ENCODE measurements around the gene UACA. TPM values are rescaled to one million over a fixed set of nuclear protein-coding genes. Genes with fewer than 3 reads are reported as not detected.
"Not testable (repeated sequence)": the region's sequence is repeated elsewhere in the genome, so short reads cannot be mapped to it uniquely, and the experiment has no call there.

The UACA gene, protein sequence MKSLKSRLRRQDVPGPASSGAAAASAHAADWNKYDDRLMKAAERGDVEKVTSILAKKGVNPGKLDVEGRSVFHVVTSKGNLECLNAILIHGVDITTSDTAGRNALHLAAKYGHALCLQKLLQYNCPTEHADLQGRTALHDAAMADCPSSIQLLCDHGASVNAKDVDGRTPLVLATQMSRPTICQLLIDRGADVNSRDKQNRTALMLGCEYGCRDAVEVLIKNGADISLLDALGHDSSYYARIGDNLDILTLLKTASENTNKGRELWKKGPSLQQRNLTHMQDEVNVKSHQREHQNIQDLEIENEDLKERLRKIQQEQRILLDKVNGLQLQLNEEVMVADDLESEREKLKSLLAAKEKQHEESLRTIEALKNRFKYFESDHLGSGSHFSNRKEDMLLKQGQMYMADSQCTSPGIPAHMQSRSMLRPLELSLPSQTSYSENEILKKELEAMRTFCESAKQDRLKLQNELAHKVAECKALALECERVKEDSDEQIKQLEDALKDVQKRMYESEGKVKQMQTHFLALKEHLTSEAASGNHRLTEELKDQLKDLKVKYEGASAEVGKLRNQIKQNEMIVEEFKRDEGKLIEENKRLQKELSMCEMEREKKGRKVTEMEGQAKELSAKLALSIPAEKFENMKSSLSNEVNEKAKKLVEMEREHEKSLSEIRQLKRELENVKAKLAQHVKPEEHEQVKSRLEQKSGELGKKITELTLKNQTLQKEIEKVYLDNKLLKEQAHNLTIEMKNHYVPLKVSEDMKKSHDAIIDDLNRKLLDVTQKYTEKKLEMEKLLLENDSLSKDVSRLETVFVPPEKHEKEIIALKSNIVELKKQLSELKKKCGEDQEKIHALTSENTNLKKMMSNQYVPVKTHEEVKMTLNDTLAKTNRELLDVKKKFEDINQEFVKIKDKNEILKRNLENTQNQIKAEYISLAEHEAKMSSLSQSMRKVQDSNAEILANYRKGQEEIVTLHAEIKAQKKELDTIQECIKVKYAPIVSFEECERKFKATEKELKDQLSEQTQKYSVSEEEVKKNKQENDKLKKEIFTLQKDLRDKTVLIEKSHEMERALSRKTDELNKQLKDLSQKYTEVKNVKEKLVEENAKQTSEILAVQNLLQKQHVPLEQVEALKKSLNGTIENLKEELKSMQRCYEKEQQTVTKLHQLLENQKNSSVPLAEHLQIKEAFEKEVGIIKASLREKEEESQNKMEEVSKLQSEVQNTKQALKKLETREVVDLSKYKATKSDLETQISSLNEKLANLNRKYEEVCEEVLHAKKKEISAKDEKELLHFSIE (N-terminal part only)
- total RNA-seq (11.0 TPM), polyA plus RNA-seq (23.8 TPM)
- long read RNA-seq, donor 1, result 0 reads
- long read RNA-seq, donor 2, result 0 reads
- long read RNA-seq, donor 3, partial matches to known transcripts, result 0 of 1 reads
- long read RNA-seq, donor 3, other reads (novel, unspliced or antisense), result 0 of 1 reads
- long read RNA-seq, donor 4, result 0 reads
- long read RNA-seq, donor 5, partial matches to known transcripts, result 6 of 10 reads
- long read RNA-seq, donor 5, other reads (novel, unspliced or antisense), result 0 of 10 reads
- long read RNA-seq, donor 6, result 0 reads
- long read RNA-seq, donor 7, partial matches to known transcripts, result 0 of 2 reads
- long read RNA-seq, donor 7, other reads (novel, unspliced or antisense), result 0 of 2 reads
- long read RNA-seq, donor 8, result 0 reads
- long read RNA-seq, donor 9, partial matches to known transcripts, result 0 of 1 reads
- long read RNA-seq, donor 9, other reads (novel, unspliced or antisense), result 0 of 1 reads
- long read RNA-seq, donor 10, partial matches to known transcripts, result 0 of 4 reads
- long read RNA-seq, donor 10, other reads (novel, unspliced or antisense), result 0 of 4 reads

DNA sequence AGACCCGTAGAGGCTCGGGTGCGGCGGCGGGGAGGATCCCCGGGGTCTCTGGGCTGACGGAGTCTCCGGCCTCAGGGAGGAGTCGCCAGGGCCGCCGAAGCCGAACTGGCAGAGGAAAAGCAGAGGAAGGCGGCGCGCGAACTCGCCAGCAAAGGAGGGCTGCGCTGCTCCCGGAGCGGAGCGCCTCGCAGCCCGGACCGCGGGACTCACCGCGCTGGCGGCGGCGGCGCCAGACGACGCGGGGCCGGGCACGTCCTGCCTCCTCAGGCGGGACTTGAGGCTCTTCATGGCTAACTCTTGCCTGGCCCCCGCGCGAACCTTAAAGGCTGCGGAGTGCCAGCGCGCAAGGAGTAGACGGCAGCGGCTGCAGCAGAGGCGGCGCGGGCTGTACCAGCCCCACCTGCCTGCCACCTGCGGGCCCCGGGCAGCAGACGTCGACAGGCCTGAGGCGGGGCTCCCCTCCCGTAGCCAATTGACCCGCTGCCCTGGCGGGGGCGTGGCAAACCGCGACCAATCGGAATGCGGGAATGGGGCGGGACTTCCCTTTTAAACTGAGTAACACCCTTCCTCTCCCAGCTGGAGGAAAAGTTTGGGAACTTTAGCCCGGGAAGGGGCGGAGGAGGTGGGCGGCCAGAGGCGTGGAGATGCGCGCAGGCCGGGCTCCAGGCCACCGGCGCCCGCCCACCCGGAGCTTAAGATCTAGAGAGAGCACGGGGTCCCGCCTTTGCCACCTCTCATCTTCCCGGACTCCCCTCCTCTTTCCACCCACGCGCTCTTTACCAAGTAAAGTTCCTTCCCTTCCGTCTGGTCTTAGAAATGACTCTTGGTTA lies at the start of gene UACA:
Gene UACA, minus strand, starts transcription at position 439 of the 830 bp plus-strand sequence. Its CDS starts 151 bp downstream, at position 288.
- Histone ChIP-seq H3K4me3 (ENCODE audit: low read length in 2 of 2) (peak within 1 kb of the TSS; percentile 41 to 48), H3K27me3 (ENCODE audit: control insufficient read depth in 2 of 2, insufficient read depth in 1 of 2, low read length in 1 of 2) (peaks cover 26 to 56% of the 10 kb centered on the region in 2 donors), H3K27ac (ENCODE audit: low read depth in 1 of 2, low read length in 1 of 2) (peak within 1 kb of the TSS; percentile 34 to 78), H3K4me1 (ENCODE audit: control insufficient read depth in 2 of 2, insufficient read depth in 2 of 2, low read length in 2 of 2) (peaks cover 3 to 8% of the 10 kb centered on the region in 2 donors), H3K9me3 (ENCODE audit: control insufficient read depth in 2 of 2, insufficient read depth in 1 of 2, low read length in 1 of 2) (no peaks in the 10 kb centered on the region), H3K36me3 (ENCODE audit: control insufficient read depth in 2 of 2, insufficient read depth in 2 of 2, low read length in 1 of 2) (no peaks in the 10 kb centered on the region)
- DNase-seq (ENCODE audit: low read depth in 6 of 9, low spot score in 9 of 9), result peak; percentile 24 to 80 (median 51)
- 1% methylated on average over 79 of the region's 79 CpGs for WGBS

DNA sequence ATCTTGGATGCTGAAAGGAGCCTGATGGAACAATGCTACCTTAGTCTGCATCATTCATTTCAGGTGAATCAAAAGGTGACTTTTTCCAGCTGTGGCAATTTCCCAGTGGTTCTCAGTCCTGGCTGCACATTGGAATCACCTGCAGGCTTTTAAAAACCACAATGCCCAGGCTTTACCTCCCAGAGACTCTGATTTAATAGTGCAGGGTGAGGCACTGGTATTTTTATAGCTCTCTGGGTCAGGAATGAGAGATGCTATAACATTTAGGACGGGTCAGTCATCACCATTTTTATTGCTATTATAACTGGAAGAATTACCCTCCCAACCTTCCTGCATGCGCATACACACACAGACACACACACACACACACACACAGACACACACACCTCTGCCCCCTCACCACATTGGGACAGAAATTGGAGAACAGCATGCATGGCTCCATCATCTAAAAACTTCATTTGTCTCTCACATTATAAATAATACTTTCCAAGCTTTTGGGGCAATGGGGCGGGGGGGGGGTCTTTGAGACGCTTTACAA lies 49.5 kb upstream of the UACA start:
- Histone ChIP-seq H3K9me3 (ENCODE audit: control insufficient read depth in 2 of 2, insufficient read depth in 1 of 2, low read length in 1 of 2) (no peaks in the 10 kb centered on the region), H3K4me1 (ENCODE audit: control insufficient read depth in 2 of 2, insufficient read depth in 2 of 2, low read length in 2 of 2) (no peaks in the 10 kb centered on the region), H3K4me3 (ENCODE audit: low read length in 2 of 2) (no peak overlapping the region), H3K36me3 (ENCODE audit: control insufficient read depth in 2 of 2, insufficient read depth in 2 of 2, low read length in 1 of 2) (no peaks in the 10 kb centered on the region), H3K27ac (ENCODE audit: low read depth in 1 of 2, low read length in 1 of 2) (no peak overlapping the region), H3K27me3 (ENCODE audit: control insufficient read depth in 2 of 2, insufficient read depth in 1 of 2, low read length in 1 of 2) (peaks cover 0 to 3% of the 10 kb centered on the region in 2 donors)
- DNase-seq (ENCODE audit: low read depth in 6 of 9, low spot score in 9 of 9), result no peak
- WGBS, result 94% methylated on average over 4 of the region's 4 CpGs

DNA sequence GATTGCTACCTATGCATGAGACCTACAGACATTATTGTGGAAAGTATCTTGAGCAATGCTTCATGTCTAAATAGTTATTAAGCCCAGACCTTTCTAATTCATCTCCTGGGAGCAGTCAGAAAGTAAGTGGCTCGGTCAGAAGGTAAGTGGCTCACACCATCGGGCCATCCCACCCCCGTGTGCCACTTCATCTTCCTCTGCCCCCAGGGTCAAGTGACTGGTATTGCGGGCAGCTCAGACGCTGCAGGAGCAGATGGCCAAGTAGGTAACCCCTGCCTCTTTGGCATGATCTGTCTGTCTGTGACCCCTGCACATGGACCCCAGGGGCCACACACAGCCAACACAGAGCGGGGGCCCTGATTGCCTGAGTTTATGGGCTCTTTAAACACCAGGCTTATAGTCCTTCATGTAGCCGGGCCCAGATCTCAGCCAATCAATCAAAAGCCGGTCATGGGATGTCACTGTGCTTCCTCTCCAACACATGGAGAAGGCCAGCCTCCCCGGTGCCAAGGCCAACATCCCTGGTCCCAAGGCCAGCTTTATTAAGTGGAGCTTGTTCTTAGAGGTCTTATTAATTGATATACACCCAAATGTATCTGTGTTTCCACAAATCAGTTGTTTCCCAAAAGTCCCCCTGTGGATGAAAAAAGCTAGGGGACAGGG lies 47.7 kb upstream of the UACA start:
- Histone ChIP-seq H3K4me1 (ENCODE audit: control insufficient read depth in 2 of 2, insufficient read depth in 2 of 2, low read length in 2 of 2) (peaks cover 0 to 4% of the 10 kb centered on the region in 2 donors), H3K9me3 (ENCODE audit: control insufficient read depth in 2 of 2, insufficient read depth in 1 of 2, low read length in 1 of 2) (no peaks in the 10 kb centered on the region), H3K4me3 (ENCODE audit: low read length in 2 of 2) (no peak overlapping the region), H3K36me3 (ENCODE audit: control insufficient read depth in 2 of 2, insufficient read depth in 2 of 2, low read length in 1 of 2) (no peaks in the 10 kb centered on the region), H3K27ac (ENCODE audit: low read depth in 1 of 2, low read length in 1 of 2) (no peak overlapping the region), H3K27me3 (ENCODE audit: control insufficient read depth in 2 of 2, insufficient read depth in 1 of 2, low read length in 1 of 2) (peaks cover 0 to 3% of the 10 kb centered on the region in 2 donors)
- WGBS, result 79% methylated on average over 9 of the region's 9 CpGs
- no peak for DNase-seq (ENCODE audit: low read depth in 6 of 9, low spot score in 9 of 9)

DNA sequence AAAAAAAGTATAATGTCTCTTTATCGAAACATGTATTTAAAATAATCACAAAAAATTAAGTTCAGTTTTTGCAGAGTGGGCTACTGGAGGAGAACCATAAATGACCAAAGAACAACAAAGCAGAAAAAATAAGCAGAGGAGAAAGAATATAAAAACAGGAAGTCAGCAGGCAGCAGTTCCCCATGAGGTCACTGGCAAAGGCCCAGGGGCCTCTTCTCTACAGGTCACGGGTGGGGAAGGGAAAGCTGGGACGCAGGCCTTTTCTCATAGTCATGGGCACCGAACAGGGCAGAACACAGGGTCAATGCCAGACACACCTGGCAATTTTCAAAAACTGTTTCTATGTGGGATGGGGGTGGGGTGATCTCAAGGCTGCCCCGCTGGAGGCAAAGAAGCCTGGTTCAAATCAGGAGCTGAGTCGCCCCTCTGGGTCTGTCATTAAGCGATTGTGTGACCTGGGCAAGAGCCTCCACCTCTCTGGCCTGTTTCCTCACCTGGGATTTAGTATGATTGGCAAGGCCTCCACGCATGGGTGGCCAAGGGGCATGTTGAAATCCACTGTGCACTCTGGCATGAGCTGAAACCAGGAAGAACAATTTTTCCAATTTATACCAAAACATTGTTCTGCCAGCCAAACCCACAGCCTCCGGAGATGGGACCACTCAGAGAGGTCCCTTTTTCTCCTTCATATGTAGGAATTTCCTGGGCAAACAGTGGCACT lies 43.8 kb upstream of the UACA start:
- no peak overlapping the region for H3K27ac ChIP-seq (ENCODE audit: low read depth in 1 of 2, low read length in 1 of 2)
- peaks cover 0 to 4% of the 10 kb centered on the region in 2 donors for H3K4me1 ChIP-seq (ENCODE audit: control insufficient read depth in 2 of 2, insufficient read depth in 2 of 2, low read length in 2 of 2)
- peaks cover 0 to 3% of the 10 kb centered on the region in 2 donors for H3K27me3 ChIP-seq (ENCODE audit: control insufficient read depth in 2 of 2, insufficient read depth in 1 of 2, low read length in 1 of 2)
- H3K36me3 ChIP-seq (ENCODE audit: control insufficient read depth in 2 of 2, insufficient read depth in 2 of 2, low read length in 1 of 2), result no peaks in the 10 kb centered on the region
- H3K9me3 ChIP-seq (ENCODE audit: control insufficient read depth in 2 of 2, insufficient read depth in 1 of 2, low read length in 1 of 2), result no peaks in the 10 kb centered on the region
- DNase-seq (ENCODE audit: low read depth in 6 of 9, low spot score in 9 of 9), result no peak
- WGBS, result 75% methylated on average over 9 of the region's 9 CpGs
- no peak overlapping the region for H3K4me3 ChIP-seq (ENCODE audit: low read length in 2 of 2)

DNA sequence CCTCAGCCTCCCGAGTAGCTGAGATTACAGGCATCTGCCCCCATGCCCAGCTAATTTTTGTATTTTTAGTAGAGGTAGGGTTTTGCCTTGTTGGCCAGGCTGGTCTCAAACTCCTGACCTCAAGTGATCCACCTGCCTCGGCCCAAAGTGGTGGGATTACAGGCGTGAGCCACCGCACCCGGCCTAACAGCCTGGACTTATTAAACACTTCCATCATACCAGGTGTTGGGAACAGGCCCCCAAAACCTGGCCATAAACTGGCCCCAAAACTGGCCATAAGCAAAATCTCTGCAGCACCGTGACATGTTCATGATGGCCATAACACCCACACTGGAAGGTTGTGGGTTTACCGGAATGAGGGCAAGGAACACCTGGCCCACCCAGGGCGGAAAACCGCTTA lies 41.0 kb upstream of the UACA start:
- DNase-seq (ENCODE audit: low read depth in 6 of 9, low spot score in 9 of 9); H3K9me3 ChIP-seq (ENCODE audit: control insufficient read depth in 2 of 2, insufficient read depth in 1 of 2, low read length in 1 of 2); H3K4me3 ChIP-seq (ENCODE audit: low read length in 2 of 2); H3K4me1 ChIP-seq (ENCODE audit: control insufficient read depth in 2 of 2, insufficient read depth in 2 of 2, low read length in 2 of 2); H3K27ac ChIP-seq (ENCODE audit: low read depth in 1 of 2, low read length in 1 of 2); H3K36me3 ChIP-seq (ENCODE audit: control insufficient read depth in 2 of 2, insufficient read depth in 2 of 2, low read length in 1 of 2); H3K27me3 ChIP-seq (ENCODE audit: control insufficient read depth in 2 of 2, insufficient read depth in 1 of 2, low read length in 1 of 2): not testable (repeated sequence)
- 95% methylated on average over 9 of the region's 9 CpGs for WGBS

DNA sequence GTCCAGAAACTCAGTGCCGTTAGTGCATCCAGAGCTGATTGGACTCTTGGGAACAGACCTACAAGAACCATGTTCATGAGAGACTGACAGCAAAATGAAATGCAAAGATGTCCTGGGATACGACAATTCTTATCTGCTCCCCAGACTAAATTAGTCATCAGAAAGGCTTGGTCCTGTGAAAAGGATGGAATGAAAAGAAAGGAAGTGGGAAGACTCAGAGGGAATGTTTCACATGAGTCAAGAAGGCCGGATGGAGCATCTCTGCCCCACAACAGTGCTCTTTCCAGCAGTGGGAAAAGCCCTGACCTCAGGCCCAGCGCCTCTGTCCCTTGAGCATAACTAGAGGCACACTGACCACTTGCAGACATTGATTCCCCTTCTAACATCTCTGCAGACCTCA lies 39.3 kb upstream of the UACA start:
- Histone ChIP-seq H3K27ac (ENCODE audit: low read depth in 1 of 2, low read length in 1 of 2) (no peak overlapping the region), H3K27me3 (ENCODE audit: control insufficient read depth in 2 of 2, insufficient read depth in 1 of 2, low read length in 1 of 2) (no peaks in the 10 kb centered on the region), H3K4me1 (ENCODE audit: control insufficient read depth in 2 of 2, insufficient read depth in 2 of 2, low read length in 2 of 2) (peaks cover 0 to 4% of the 10 kb centered on the region in 2 donors), H3K9me3 (ENCODE audit: control insufficient read depth in 2 of 2, insufficient read depth in 1 of 2, low read length in 1 of 2) (no peaks in the 10 kb centered on the region), H3K4me3 (ENCODE audit: low read length in 2 of 2) (no peak overlapping the region), H3K36me3 (ENCODE audit: control insufficient read depth in 2 of 2, insufficient read depth in 2 of 2, low read length in 1 of 2) (no peaks in the 10 kb centered on the region)
- 92% methylated on average over 4 of the region's 4 CpGs for WGBS
- DNase-seq (ENCODE audit: low read depth in 6 of 9, low spot score in 9 of 9), result no peak

DNA sequence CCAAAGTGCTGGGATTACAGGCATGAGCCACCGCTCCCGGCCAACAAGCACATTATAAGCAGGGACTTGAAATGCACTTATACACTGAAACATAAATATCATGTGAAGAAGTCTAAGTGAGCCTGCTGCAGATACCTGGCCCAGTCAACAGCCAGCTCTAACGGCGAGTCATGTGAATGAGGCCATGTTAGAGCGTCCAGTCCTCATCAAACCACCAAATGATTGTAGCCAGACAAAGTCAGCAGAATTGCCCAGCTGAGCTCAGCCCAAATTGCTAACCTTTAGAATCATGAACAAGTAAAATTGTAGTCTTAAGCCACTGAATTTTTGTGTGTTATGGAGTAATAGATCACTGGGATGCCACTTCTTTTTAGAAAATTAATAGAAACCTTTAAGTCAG lies 37.8 kb upstream of the UACA start:
- 96% methylated on average over 5 of the region's 5 CpGs for WGBS
- H3K9me3 ChIP-seq (ENCODE audit: control insufficient read depth in 2 of 2, insufficient read depth in 1 of 2, low read length in 1 of 2), result no peaks in the 10 kb centered on the region
- H3K4me3 ChIP-seq (ENCODE audit: low read length in 2 of 2), result no peak overlapping the region
- H3K27me3 ChIP-seq (ENCODE audit: control insufficient read depth in 2 of 2, insufficient read depth in 1 of 2, low read length in 1 of 2), result no peaks in the 10 kb centered on the region
- no peak overlapping the region for H3K27ac ChIP-seq (ENCODE audit: low read depth in 1 of 2, low read length in 1 of 2)
- no peak for DNase-seq (ENCODE audit: low read depth in 6 of 9, low spot score in 9 of 9)
- H3K36me3 ChIP-seq (ENCODE audit: control insufficient read depth in 2 of 2, insufficient read depth in 2 of 2, low read length in 1 of 2), result no peaks in the 10 kb centered on the region
- no peaks in the 10 kb centered on the region for H3K4me1 ChIP-seq (ENCODE audit: control insufficient read depth in 2 of 2, insufficient read depth in 2 of 2, low read length in 2 of 2)
